Stimulated activated naive CD4-positive, alpha-beta T cell (primary cell): ENCODE data around the gene NUDT9.
A peak's percentile ranks its signal among the peaks of the same experiment; 100 is the strongest.
"Not testable (repeated sequence)": the region's sequence is repeated elsewhere in the genome, so short reads cannot be mapped to it uniquely, and the experiment has no call there.

Experiments used
- DNase-seq, 6 experiments: peaks; one replicate each; lab custom pipeline; 2025; lab: John Stamatoyannopoulos, UW

NUDT9 gene

DNA sequence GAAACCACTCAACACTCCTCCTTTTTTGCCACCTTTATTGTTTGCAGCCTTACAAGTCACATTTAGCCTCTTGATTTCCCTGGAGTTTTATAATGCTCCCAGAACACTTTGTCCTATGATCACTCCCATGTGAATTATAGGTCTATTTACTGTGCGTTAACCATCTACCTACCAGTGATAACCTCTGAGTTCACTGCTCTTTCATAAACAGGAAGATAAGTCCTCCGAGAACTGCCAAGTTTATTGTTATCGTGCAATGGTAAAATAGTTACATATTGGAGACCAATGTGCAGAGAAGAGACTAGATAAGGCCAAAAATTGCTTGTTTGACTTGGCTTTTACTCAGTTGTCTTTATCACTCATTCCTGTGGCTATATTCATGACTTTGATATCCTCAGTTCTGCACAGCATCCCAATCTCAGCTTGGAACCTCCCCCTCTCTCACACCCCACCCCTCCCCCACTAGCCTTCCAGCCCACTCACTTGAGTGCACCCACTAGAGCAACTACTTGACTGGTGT lies 12.9 kb upstream of the NUDT9 start:
- no peak for DNase-seq

DNA sequence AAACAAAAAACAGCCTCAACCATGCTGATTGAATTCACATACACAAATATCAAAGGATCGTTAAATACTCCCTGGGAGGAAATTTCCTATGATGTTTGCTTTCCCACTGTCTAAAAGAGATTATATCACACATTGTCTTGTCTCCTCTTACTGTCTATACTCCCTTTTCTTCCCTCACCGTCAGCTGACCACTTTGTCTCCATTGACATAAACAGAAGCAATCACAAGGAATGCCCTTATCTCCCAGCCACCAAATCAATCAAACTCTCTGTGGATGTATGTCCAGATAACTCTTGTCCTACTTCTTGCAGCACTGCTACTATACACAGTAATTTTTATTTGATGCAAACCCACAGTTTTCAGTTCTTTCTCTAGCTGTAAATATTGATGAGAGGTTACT lies 12.2 kb upstream of the NUDT9 start:
- DNase-seq = no peak

DNA sequence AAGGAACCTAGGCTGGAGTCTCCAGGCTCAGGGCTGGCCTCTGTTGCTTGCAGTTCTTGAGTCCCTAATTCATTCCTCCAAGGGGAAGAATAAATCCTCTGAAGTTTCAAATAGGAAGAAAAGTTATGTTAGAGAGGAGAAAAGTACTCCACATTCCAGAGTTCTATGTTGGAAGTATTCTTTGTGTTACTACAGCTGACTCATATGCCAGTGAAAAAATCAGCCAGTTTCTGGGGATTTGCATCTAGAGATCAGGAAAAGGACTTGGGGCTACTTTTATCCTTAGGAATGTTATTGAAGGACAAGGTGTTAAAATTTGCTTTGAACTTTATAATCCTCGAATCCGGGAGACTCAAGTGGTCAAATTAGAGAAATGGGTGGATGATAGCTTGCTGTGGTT lies 11.7 kb upstream of the NUDT9 start:
- DNase-seq = no peak

DNA sequence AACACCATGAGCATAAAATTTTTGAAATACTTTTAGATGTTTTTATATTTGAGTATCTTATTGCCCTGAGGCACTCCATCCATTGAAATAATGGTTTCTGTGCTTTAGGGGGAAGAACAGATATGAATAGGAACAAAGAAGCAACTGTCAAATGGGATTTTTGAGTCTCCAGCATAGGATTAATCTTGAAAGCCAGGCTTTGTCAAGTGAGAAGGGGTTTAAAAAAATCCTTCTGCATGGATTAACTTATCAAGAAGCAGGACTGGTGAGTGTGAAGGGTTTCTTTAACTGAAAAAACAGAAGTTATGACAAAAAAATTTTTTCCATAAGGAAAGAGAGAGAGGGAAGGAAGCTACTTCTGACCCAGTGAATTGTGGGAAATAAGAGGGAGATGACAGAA lies 7.6 kb upstream of the NUDT9 start:
- DNase-seq = no peak

DNA sequence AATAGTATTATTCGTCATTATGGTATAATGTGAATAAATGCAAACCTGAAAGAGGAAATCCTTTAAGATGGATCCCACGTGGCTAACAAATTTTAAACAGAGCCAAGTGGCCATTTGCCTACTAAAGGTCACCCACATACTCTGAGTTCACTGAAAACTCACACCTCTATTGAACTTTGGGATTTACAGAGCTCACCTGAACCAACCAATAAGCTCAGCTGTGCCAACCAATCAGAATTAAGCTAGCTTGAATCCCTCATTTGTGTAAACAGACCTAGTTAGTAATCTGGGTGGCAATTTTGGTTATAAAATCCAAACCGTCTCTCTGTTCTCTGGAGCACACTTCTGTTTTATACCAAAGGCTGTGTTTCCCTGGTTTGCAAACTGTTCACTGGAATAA lies 5.4 kb upstream of the NUDT9 start:
- no peak for DNase-seq

DNA sequence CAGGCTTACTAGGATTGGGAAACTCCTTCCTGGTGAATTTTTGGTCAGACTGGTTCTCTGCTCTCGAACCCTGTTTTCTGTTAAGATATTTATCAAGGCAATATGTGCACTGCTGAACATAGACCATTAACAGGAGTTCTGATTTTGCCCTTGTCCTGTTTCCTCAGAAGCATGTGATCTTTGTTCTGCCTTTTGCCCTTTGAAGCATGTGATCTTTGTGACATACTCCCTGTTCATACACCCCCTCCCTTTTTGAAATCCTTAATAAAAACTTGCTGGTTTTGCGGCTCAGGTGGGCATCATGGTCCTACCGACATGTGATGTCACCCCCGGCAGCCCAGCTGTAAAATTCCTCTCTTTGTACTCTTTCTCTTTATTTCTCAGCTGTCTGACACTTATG lies 4.0 kb upstream of the NUDT9 start:
- not testable (repeated sequence) for DNase-seq

DNA sequence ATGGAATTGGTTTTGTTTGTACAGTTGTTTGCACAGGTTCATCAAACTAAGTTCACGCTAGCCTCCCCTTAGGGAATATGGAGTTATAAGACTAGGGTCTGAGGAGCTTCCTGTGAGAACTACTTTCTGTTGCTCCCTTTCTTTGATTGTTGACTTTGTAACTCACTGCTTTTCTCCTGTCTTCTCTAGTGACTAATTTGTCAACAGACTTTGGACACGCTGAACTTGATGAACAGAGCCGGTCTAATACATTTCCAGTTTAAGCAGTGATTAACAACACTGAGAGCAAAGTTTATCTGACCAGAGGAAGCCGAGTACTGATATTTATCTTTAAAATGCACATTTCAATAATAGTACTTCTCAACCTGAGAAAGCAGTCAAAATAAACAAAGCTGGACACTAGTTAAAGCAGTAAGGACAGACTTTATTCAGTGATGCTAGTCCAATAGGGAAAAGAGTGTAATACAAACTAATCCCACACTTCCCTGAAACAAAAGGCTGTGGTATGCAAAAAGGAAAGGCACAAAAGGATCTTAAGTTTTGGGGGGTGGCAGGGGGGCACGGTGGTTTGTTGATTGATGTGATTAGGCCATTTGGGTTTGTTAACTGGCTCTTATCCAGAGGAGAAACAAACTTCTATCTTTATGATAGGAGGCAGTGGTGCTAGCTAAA lies 2.7 kb upstream of the NUDT9 start:
- no peak for DNase-seq

DNA sequence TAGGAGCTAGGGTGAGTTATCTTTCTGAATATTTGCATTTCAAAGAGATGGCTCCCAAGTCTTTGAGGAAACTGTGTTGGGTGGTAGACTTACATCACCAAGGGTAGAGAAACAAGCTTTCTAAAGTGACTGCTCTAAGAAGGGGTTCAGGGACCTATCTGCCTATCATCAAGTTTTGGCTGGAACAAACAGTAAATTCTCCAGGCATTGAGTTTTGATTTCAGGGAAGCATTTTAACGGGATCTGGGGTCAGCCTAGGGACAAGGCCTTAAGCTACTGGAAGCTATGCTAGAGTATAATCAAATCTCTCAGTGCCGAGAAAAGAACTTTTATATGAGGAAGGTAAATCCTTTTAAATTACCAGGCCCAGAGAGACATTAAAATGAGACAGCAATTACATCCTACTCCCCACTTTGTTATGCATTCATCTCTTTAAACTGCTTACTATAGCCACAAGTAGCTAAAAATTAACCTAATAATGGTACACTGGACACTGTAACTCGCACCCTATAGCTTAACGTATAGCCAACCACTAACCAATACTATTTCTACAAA lies 2.0 kb upstream of the NUDT9 start:
- no peak for DNase-seq

DNA sequence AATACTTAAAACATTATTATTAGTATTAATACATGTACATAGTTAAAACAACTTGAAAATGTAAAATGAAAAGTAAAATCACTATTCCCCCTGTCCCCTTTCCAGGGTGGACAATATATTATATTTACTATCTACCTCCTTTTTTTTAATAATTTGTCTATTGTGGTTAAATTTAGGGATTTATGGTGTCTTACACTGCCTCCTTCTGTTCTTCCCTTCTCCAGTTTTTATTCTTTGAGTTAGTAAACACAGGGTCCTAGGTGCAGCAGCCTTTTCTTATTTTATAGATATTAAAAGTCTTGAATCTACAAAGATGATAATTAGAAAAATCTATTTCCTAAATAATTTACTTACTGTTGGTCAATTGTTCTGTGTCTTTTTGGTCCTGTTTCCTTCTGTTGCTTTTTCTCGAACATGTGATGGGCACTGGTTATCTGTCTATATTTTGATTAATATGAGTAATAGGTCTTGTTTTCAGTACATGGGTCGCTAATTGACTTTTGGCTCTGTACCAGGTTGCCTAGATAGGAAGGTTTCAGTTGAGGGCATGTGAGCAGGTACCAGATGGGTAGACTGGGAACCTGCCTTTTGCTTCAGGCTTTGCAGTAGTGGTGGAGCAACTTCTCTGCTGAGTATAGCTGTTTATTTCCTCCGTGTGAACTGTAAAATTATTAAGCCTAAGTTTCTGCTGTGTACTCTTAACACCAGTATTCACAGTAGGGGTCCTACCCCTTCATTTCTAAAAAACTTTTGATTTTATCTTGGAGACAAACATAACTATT lies 1.1 kb downstream of the NUDT9 start:
- no peak for DNase-seq

DNA sequence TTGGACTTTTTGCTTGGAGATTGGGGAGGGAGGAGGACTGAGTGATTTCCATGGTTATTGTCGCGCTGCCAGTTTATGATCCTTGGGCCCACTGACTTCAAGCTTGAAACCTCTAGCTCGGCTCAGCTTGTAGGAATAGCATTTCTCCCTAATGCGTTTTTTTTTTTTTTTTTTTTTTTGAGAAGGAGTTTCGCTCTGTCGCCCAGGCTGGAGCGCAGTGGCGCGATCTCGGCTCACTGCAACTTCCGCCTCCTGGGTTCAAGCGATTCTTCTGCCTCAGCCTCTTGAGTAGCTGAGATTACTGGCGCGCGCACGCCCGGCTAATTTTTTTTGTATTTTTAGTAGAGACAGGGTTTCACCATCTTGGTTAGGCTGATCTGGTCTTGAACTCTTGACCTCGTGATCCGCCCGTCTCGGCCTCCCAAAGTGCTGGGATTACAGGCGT lies 1.7 kb downstream of the NUDT9 start:
- DNase-seq = peak in 1 of 6 experiments; percentile 1

DNA sequence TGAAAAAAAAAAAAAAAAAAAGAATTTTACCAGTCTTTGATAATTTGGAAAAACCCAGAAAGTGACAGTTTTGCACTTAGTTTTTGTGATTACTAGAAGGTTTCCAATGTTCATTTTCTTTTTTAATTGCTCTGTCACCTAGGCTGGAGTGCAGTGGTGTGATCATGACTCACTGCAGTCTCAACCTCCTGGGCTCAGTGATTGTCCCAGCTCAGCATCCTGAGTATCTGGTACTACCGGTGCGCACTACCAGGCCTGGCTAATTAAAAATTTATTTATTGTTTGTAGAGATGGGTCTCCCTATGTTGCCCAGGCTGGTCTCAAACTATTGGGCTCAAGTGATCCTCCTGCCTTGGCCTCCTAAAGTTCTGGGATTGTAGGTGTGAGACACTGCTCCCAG lies 3.3 kb downstream of the NUDT9 start:
- DNase-seq = no peak

DNA sequence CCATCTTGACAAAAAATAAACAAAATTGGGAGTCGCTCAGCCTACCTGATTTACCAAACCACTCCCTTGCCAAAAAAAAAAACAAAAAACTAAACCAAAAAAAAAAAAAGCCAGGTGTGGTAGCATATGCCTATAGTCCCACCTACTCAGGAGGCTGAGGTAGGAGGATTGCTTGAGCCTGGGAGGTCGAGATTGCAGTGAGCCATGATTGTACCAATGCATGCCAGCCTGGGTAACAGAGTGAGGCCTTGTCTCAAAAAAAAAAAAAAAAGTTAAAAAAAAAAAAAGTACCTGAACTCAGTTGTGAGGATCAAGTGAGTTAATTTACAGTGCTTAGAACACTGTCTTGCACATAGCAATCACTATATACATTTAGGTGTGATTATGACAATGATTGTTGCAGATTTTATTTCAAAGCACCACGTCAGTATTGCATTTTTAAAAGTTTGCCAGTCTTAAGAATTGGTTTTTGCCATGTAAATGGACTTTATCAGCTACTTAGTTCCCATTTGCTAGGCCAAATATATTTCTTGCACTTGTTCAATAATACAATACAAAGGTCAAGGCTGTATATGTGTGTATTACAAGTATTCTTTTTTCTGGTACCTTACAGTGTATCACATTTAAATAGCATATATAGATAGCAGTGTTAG lies 4.6 kb downstream of the NUDT9 start:
- DNase-seq = no peak

DNA sequence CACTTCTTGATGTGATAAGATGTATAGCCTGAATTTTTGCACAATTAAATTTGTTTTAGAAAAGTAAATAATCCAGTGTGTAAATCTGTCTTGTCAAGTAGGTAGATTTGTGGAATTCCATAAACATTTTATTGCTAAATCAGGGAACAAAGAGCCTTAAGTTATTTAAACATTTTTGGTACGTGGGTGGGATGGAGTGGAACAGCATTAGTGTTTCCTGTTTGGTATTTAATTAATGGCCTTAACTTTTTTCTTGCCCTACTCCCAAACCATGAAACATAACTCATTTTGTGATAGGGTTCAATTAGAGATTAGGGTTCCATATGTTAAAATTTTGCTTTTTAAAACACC lies 5.1 kb downstream of the NUDT9 start:
- DNase-seq = no peak

DNA sequence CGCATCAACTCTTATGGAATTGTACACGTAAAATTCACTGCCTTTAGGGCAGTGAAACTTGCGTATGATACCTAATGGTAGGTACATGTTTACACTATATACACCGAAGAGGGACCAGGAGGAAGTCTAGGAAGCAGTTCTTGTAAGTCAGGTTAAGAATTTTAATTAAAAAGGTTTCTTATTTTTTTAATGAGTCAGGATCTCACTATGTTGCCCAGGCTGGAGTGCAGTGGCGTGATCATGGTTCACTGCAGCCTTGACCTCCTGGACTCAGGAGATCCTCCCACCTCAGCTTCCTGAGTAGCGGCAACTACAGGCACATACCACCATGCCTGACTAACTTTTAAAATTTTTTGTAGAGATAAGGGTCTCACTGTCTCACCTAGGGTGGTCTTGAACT lies 6.6 kb downstream of the NUDT9 start:
- no peak for DNase-seq

DNA sequence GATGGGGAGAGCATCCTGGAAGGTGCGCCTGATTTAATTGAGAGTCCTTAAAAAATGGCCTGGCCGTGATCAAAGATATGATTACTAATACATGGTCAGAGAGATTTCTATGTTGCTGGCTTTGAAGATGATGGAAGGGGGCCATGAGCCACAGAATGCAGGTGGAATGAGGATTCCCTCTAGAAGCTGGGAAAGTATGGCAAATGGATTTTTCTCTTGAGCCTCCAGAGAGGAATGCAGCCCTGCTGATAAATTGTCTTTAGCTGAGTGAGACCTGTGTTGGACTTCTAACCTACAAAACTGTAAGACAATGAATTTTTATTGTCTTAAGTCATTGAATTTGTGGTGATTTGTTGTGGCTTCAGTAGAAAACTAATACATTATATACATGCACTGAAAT lies 7.7 kb downstream of the NUDT9 start:
- DNase-seq = no peak

DNA sequence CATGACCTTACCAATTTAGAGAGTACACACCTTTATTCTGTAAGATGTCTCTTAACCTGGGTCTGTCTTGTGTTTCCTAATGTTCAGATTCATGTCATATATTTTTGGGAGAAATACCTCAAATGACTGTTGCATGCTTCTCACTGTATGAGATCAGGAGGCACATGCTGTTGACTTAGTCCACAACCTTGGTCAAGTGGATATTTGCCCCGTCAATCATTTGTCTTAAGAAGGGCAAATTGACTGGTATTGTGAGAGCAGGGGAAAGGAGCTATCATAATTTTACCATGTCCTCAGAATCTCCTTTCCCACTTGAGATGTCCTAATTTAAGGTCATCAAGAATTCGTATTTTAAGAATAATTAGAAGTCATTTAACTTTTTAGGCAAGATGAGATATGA lies 11.0 kb downstream of the NUDT9 start:
- no peak for DNase-seq

DNA sequence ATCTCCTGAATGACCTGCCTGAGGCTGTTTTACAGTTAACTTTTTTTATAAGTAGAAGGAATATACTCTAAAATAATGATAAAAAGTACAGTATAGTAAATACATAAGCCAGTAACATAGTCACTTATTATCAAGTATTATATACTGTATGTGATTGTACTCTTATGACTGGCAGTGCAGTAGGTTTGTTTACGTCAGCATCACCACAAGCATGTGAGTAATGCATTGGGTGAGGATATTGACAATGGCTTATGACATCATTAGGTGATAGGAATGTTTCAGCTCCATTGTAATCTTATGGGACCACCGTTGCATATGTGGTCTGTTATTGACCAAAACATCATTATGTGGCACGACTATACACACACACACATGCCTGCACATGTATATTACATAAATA lies 20.5 kb downstream of the NUDT9 start:
- DNase-seq = no peak

DNA sequence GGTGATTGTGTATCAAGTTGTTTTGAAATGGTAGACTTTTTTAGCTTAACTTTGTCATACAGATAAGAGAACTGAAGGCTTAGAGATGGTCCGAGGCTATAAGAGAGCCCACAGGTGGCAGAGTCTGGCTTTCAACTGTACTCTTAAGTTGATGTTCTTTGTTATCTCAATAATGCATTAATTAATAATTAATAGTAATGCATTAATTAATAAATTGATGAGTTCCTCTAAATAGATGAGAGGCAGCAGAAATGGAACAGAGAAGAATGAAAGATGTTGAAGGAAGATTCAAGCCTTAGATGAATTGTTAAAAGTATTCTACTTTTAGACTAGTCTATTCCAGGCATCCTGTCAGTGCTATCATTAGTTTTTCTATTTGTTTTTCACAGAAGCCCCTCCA lies 22.4 kb downstream of the NUDT9 start:
- DNase-seq = no peak

DNA sequence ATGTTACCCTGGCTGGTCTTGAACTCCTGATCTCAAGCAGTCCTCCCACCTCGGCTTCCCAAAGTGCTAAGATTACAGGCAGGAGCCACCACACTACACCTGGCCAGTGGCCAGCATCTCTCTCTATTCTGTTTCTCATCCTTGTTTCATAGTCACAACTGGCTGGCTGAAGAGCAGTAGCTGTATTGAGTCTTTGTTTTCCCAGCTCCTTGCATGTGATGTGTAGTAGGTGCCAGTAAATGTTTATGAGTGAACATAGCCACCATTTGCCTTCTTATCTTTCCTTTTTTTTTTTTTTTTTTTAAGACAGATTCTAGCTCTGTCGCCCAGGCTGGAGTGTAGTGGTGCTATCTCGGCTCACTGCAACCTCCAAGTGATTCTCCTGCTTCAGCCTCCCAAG lies 23.6 kb downstream of the NUDT9 start:
- DNase-seq = no peak

DNA sequence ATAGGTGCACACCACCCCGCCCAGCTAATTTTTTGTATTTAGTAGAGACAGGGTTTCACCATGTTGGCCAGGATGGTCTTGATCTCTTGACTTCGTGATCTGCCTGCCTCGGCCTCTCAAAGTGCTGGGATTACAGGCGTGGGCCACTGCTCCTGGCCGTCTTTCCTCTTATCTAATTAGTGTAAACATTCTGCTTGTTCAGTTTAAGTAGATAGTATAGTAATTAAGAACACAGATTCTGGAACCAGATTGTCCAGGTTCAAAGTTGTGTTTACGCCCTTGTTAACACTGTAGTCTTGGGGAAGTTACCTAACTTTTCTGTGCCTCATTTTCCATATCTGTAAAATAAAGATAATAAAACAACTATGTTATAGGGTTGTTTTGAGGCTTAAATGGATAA lies 24.0 kb downstream of the NUDT9 start:
- not testable (repeated sequence) for DNase-seq

DNA sequence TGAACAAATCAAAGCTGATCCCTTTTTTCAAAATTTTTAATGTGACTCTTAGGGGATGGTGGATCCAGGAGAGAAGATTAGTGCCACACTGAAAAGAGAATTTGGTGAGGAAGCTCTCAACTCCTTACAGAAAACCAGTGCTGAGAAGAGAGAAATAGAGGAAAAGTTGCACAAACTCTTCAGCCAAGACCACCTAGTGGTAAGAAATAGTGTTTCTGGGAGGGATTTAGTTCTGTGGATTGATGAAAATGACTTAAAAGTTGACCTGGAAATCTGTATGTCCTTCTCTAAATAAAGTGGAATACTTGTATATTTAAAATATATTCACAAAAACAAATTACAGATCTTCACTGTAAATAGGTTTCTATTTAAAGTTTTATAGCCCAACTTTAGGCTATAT lies 29.2 kb downstream of the NUDT9 start:
- DNase-seq = no peak

DNA sequence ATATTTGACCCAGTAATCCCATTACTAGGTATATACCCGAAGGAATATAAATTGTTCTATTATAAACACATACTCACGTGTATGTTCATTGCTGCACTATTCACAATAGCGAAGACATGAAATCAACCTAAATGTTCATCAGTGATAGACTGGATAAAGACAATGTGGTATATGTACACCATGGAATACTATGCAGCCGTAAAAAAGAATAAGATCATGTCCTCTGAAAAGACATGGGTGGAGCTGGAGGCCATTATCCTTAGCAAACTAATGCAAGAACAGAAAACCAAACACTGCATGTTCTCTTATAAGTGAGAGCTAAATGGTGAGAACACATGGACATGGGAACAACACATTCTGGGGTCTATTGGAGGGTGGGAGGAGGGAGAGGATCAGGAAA lies 36.5 kb downstream of the NUDT9 start:
- DNase-seq = no peak

DNA sequence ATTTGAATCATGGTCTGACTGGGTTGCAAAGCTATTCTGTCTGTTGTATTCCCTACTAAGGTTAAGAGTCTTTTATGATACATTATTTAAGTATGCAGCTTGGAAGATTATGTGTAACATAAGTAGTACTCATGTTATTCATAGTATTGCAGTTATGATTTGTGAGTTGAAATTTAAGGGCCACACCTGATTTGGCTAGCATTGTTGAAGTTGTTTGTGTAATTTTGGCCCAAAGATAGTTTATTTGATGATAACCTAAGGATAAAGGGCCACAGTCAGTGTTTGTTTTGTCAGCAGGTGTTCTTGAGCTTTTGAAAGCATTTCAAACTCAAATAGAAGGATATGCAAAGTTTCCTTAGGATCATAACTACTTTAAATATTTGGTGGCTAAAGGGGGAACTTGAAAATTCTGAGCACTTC lies 38.9 kb downstream of the NUDT9 start:
- DNase-seq = no peak
